Measurements from ENCODE around the gene POLA1. TPM values are rescaled to one million over a fixed set of nuclear protein-coding genes. Genes with fewer than 3 reads are reported as not detected.

POLA1 gene
- total RNA-seq, 6 experiments from 2014 or later = 2.0 to 4.5 (median 2.8) TPM

DNA sequence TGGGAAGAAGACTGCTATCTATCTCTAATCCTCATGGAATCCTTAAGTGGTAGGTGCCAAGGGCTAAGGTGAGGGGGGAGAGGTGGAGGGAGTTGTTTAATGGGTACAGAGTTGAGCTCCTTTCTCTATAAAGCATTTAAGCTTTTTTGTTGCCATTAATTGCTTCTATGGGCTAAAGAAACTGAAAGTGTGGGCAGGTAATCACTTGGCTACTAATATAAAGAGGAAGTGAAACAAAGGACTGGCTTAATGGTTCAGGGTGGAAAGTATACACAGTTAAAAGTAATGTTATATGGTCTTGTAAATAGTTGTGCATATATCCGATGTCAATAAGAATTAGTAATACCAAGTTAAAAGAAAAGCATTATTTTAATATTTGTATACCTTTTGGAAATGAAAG is 83.9 kb downstream of the POLA1 start:
- H3K4me1 ChIP-seq = peaks cover 0 to 3% (median 0%) of the 10 kb centered on the region in 4 donors
- TF ChIP-seq CTCF (IDR thresholded peaks at IDR 0.05) (no peak), POLR2A (IDR thresholded peaks at IDR 0.05) (no peak)
- DNase-seq (no peak), ATAC-seq (no peak)
- intact Hi-C loops (cut with DNase I) = no loop called here
- no peak overlapping the region for H3K4me3 ChIP-seq
- WGBS (ENCODE audit: insufficient coverage, low coverage, low lambda C conversion rate, missing lambda C conversion rate) = 71% methylated on average over 1 of the region's 1 CpG
- no peaks in the 10 kb centered on the region for H3K9me3 ChIP-seq
- no peaks in the 10 kb centered on the region for H3K36me3 ChIP-seq
- no peak overlapping the region for H3K27ac ChIP-seq
- H3K27me3 ChIP-seq = no peaks in the 10 kb centered on the region

GRCh38 chrX:24782011-24782410 is 88.3 kb downstream of the POLA1 start:
- no peak for DNase-seq
- no peak overlapping the region for H3K27ac ChIP-seq
- TF ChIP-seq POLR2A (IDR thresholded peaks at IDR 0.05) = no peak
- TF ChIP-seq CTCF (IDR thresholded peaks at IDR 0.05) = no peak
- WGBS (ENCODE audit: insufficient coverage, low coverage, low lambda C conversion rate, missing lambda C conversion rate) = 33% methylated on average over 1 of the region's 1 CpG
- intact Hi-C loops (cut with DNase I) = no loop called here
- ATAC-seq = no peak
- H3K4me3 ChIP-seq = no peak overlapping the region
- no peaks in the 10 kb centered on the region for H3K36me3 ChIP-seq
- H3K9me3 ChIP-seq = no peaks in the 10 kb centered on the region
- no peaks in the 10 kb centered on the region for H3K4me1 ChIP-seq
- no peaks in the 10 kb centered on the region for H3K27me3 ChIP-seq

DNA sequence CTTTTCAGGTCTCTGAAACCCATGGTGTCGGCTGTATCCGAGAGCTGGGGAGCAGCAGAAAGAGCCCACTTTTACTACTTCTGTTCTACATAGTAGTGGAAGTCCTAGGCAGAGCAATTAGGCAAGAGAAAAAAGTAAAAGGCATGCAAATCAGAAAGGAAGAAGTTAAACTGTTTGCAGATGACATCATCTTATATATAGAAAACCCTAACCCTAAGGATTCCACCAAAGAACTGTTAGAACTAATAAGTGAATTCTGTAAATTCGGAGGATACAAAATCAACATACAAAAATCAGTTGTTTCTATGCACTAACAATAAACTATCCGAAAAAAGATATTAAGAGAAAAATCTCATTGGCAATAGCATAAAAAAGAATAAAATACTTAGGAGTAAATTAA is 95.3 kb downstream of the POLA1 start:
- WGBS (ENCODE audit: insufficient coverage, low coverage, low lambda C conversion rate, missing lambda C conversion rate) = 56% methylated on average over 4 of the region's 4 CpGs
- ATAC-seq (no peak), DNase-seq (no peak)
- Histone ChIP-seq H3K9me3 (no peaks in the 10 kb centered on the region), H3K27ac (no peak overlapping the region), H3K4me1 (no peaks in the 10 kb centered on the region), H3K4me3 (no peak overlapping the region), H3K36me3 (no peaks in the 10 kb centered on the region), H3K27me3 (no peaks in the 10 kb centered on the region)
- intact Hi-C loops (cut with DNase I) = no loop called here
- TF ChIP-seq POLR2A (IDR thresholded peaks at IDR 0.05) (no peak), CTCF (IDR thresholded peaks at IDR 0.05) (no peak)

GRCh38 chrX:24790166-24790565 is 96.4 kb downstream of the POLA1 start:
- Histone ChIP-seq H3K9me3 (no peaks in the 10 kb centered on the region), H3K27me3 (no peaks in the 10 kb centered on the region), H3K4me3 (no peak overlapping the region), H3K4me1 (no peaks in the 10 kb centered on the region), H3K36me3 (no peaks in the 10 kb centered on the region), H3K27ac (no peak overlapping the region)
- 20% methylated on average over 3 of the region's 3 CpGs for WGBS (ENCODE audit: insufficient coverage, low coverage, low lambda C conversion rate, missing lambda C conversion rate)
- no peak for TF ChIP-seq POLR2A (IDR thresholded peaks at IDR 0.05)
- no peak for TF ChIP-seq CTCF (IDR thresholded peaks at IDR 0.05)
- no peak for ATAC-seq
- intact Hi-C loops (cut with DNase I) = no loop called here
- no peak for DNase-seq

DNA sequence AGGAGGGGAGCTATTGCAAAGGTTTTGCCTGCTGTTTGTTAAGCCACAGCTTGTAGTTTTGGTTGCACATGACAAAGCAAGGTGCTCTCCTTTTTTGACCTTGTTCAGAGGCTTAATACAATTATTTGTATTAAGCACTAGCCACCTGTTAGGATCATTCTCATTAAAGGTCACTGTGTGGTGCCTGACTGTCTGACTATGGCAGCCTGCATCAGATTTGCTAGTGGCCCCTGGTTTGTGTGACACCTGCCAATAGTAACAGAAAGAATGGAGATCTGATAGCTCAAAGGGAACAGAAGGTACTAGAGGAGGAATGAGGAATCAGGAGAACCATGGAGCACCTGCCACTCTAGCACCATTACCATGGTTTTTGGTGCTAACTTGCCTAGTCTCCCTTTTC is 102.5 kb downstream of the POLA1 start:
- TF ChIP-seq CTCF (IDR thresholded peaks at IDR 0.05) = no peak
- TF ChIP-seq POLR2A (IDR thresholded peaks at IDR 0.05) = no peak
- intact Hi-C loops (cut with DNase I) = no loop called here
- no peak for ATAC-seq
- Histone ChIP-seq H3K36me3 (no peaks in the 10 kb centered on the region), H3K9me3 (no peaks in the 10 kb centered on the region), H3K27ac (no peak overlapping the region), H3K4me1 (no peaks in the 10 kb centered on the region), H3K27me3 (no peaks in the 10 kb centered on the region), H3K4me3 (no peak overlapping the region)
- DNase-seq = no peak
